ENCODE data around the gene PRAMEF2.
"Not testable (repeated sequence)": the region's sequence is repeated elsewhere in the genome, so short reads cannot be mapped to it uniquely, and the experiment has no call there.

Gene PRAMEF2, protein sequence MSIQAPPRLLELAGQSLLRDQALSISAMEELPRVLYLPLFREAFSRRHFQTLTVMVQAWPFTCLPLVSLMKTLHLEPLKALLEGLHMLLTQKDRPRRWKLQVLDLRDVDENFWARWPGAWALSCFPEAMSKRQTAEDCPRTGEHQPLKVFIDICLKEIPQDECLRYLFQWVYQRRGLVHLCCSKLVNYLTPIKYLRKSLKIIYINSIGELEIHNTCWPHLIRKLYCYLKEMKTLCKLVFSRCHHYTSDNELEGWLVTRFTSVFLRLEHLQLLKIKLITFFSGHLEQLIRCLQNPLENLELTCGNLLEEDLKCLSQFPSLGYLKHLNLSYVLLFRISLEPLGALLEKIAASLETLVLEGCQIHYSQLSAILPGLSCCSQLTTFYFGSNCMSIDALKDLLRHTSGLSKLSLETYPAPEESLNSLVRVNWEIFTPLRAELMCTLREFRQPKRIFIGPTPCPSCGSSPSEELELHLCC

GRCh38 chr1:12856786-12857185 is at the start of gene PRAMEF2:
Gene PRAMEF2 (plus strand): TSS chr1:12857086. CDS start chr1:12859010, 1,924 bp downstream.
- FAIRE-seq: not testable (repeated sequence)

- no peak for FAIRE-seq
These were observed 47.0 kb upstream of the PRAMEF2 start for GRCh38 chr1:12809933-12810332.

GRCh38 chr1:12810691-12811408 is 46.0 kb upstream of the PRAMEF2 start:
- no peak for FAIRE-seq

DNA sequence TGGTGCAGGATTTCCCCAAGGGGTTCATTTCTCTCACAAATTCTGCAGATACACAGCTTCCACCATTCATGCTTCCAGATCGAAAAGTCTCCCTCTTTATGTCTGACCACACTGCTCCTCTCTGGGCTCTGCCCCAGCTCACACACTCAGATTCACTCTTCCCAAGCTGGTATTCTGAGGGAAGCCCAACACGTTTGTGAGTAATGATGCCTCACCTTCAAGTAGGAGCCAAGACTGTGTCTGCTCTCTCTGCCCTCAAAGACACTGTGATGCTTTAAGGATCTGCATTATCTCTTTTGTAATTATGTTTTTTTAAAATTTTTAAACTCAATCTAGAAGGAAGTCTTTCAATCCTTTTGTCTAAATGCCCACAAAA is 45.5 kb upstream of the PRAMEF2 start:
- FAIRE-seq: no peak

- FAIRE-seq: not testable (repeated sequence)
These were observed 37.8 kb upstream of the PRAMEF2 start for GRCh38 chr1:12819061-12819460.

GRCh38 chr1:12831310-12831709 is 25.6 kb upstream of the PRAMEF2 start, which contains the start of gene PRAMEF11:
Gene PRAMEF11 (minus strand): TSS chr1:12831410. CDS start chr1:12828789, 2,621 bp downstream.
- FAIRE-seq: not testable (repeated sequence)

DNA sequence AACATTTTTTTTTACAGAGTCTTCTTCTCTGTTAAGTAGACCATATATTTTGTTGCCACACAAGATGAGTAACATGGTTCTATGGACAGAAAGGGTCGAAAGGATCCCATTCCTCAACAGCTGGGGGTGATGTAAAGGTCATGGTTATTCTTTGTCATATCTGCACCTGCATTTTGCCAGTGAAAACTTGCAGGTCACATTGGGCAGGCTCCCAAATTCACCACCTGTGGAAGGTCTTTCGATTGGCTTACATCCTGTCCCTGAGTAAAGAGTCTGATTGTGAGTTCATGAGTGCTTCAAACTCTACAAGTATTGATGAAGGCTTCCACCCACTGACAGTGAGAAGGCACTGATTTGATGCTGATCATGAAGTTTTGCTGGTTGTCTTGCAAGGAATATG is 23.6 kb upstream of the PRAMEF2 start:
- not testable (repeated sequence) for FAIRE-seq

GRCh38 chr1:12848620-12849019 is 8.3 kb upstream of the PRAMEF2 start, which contains the start of gene HNRNPCL1:
Gene HNRNPCL1 (minus strand): TSS chr1:12848720. CDS start chr1:12848289, 431 bp downstream.
- FAIRE-seq: not testable (repeated sequence)

DNA sequence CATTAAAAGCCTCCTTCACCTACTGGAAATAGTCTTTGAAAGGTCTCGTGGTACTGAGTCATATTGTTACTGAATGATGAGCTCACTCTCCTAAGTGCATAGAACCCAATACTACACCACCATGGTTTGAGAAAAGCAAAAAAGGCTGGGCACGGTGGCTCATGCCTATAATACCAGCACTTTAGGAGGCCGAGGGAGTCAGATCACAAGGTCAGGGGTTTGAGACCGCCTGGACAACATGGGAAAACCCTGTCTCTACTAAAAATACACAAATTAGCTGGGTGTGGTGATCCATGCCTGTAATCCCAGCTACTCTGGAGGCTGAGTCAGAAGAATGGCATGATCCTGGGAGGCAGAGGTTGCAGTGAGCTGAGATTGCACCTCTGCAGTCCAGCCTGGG is 5.1 kb upstream of the PRAMEF2 start:
- FAIRE-seq: no peak

GRCh38 chr1:12863131-12863880 is 6.4 kb downstream of the PRAMEF2 start:
- FAIRE-seq: not testable (repeated sequence)

- FAIRE-seq: not testable (repeated sequence)
These were observed 21.6 kb downstream of the PRAMEF2 start for GRCh38 chr1:12878453-12878852.

DNA sequence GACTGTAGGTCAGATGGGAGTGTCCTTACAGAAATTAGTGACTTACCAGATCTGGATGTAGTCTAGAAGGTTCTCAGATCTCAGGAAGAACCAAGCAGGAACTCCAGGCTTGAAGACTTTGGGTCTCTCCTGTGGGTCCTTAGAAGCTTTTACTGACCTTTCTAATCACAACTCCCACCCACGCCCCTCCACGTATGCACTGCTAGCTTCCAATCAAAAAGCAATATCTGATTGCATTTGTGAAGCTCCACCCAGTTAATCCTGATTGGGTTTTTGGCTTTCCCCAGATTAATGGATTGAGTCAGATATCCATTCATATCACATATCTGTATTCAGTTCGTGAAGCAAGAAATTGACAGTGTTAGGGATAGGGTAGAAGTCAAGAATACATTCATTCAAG is 29.2 kb downstream of the PRAMEF2 start, which contains the start of gene PRAMEF4:
Gene PRAMEF4 (minus strand): TSS at position 101 of the 400 bp plus-strand sequence. CDS start 2,807 bp downstream, outside the sequence.
- FAIRE-seq: not testable (repeated sequence)

- FAIRE-seq: not testable (repeated sequence)
These were observed 41.3 kb downstream of the PRAMEF2 start, which contains the start of gene PRAMEF10 for GRCh38 chr1:12898170-12898569. Gene PRAMEF10 (minus strand): TSS chr1:12898270. CDS start chr1:12895847, 2,423 bp downstream.

- FAIRE-seq: not testable (repeated sequence)
These were observed 42.3 kb downstream of the PRAMEF2 start for GRCh38 chr1:12899186-12899585.

- not testable (repeated sequence) for FAIRE-seq
These were observed 47.1 kb downstream of the PRAMEF2 start for GRCh38 chr1:12903793-12904572.

All from A204.1 (cell line).